22Rv1 (cell line): Measurements from ENCODE around the gene TTBK1.

Experiments
- H3K27ac ChIP-seq: fragments of 450-650 bp; 2 replicates; pipeline ENCODE4 v1.5.1; 2017
- ZFX ChIP-seq: fragments of 450-650 bp; IDR thresholded peaks from 2 replicates; pipeline ENCODE4 v1.6.1; 2017; ENCODE audit warnings: antibody characterized with exemption, borderline replicate concordance
- TF ChIP-seq, protein P1 (sequence below): fragments of 450-650 bp; IDR thresholded peaks from 2 replicates; pipeline ENCODE4 v1.5.1; 2017; ENCODE audit warnings: mild to moderate bottlenecking

The TTBK1 gene

GRCh38 chr6:43203718-43204095 lies 39.6 kb upstream of the TTBK1 start:
- no peak overlapping the region for H3K27ac ChIP-seq
- TF ChIP-seq, protein P1, sequence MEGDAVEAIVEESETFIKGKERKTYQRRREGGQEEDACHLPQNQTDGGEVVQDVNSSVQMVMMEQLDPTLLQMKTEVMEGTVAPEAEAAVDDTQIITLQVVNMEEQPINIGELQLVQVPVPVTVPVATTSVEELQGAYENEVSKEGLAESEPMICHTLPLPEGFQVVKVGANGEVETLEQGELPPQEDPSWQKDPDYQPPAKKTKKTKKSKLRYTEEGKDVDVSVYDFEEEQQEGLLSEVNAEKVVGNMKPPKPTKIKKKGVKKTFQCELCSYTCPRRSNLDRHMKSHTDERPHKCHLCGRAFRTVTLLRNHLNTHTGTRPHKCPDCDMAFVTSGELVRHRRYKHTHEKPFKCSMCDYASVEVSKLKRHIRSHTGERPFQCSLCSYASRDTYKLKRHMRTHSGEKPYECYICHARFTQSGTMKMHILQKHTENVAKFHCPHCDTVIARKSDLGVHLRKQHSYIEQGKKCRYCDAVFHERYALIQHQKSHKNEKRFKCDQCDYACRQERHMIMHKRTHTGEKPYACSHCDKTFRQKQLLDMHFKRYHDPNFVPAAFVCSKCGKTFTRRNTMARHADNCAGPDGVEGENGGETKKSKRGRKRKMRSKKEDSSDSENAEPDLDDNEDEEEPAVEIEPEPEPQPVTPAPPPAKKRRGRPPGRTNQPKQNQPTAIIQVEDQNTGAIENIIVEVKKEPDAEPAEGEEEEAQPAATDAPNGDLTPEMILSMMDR, result no peak
- no peak for TF ChIP-seq ZFX

GRCh38 chr6:43204271-43205105 lies 38.8 kb upstream of the TTBK1 start:
- H3K27ac ChIP-seq, result no peak overlapping the region
- TF ChIP-seq, protein P1, result no peak
- no peak for TF ChIP-seq ZFX

DNA sequence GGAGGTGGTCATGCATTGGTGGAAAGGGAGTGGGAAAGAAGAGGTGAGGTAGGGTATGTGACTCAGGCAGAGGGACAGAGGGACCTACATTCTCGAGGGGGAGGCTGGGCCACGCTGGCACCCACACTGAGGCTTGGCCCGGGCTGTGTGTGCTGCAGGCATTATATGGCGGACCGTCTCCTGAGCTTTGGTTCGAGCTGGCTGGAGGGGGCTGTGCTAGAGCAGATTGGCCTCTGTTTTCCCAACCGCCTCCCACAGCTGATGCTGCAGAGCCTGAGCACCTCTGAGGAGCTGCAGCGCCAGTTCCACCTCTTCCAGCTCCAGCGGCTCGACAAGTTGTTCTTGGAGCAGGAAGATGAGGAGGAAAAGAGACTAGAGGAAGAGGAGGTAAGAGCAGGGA lies 37.4 kb upstream of the TTBK1 start:
- no peak for TF ChIP-seq ZFX
- TF ChIP-seq, protein P1, result no peak
- H3K27ac ChIP-seq, result no peak overlapping the region

GRCh38 chr6:43207286-43207685 lies 36.0 kb upstream of the TTBK1 start:
- TF ChIP-seq, protein P1, result no peak
- no peak for TF ChIP-seq ZFX

DNA sequence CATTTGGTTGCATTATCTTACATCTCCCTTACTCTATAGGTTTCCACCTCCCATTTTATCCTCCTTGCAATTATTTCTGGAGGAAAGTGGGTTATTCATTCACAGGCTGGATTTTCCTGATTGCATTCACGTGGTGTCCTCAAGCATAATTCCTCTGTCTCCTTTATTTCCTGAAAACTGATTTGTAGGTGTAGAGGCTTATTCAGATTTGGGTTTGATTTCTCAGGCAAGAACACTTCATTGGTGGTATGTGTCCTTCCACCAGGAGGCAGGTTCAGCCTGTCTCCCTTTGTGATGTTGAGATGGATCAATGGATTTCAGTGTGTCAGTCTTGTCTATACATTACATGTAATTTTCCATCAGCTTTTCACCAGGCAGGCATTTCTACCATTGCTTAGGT lies 31.3 kb upstream of the TTBK1 start:
- no peak overlapping the region for H3K27ac ChIP-seq
- TF ChIP-seq, protein P1, result no peak
- TF ChIP-seq ZFX, result no peak

More at GRCh38 chr6:43207286-43207685, 36.0 kb upstream of the TTBK1 start:
- no peak overlapping the region for H3K27ac ChIP-seq

DNA sequence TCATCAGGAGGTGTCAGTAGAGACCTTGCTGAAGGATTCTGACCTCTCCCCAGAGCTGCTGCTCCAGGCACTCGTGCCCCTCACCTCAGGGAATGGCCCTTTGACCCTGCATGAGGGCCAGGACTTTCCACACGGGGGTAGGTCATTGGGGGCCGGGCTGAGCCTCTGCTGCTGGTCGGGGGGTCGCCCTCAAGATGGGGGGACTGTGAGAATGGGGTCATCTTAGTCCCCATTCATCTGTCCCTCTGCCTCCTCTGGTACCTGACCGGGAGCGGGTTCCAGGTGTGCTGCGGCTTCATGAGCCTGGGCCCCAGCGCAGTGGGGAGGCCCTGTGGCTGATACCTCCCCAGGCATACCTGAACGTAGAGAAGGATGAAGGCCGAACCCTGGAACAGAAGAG lies 29.9 kb upstream of the TTBK1 start:
- no peak overlapping the region for H3K27ac ChIP-seq
- TF ChIP-seq ZFX, result no peak

DNA sequence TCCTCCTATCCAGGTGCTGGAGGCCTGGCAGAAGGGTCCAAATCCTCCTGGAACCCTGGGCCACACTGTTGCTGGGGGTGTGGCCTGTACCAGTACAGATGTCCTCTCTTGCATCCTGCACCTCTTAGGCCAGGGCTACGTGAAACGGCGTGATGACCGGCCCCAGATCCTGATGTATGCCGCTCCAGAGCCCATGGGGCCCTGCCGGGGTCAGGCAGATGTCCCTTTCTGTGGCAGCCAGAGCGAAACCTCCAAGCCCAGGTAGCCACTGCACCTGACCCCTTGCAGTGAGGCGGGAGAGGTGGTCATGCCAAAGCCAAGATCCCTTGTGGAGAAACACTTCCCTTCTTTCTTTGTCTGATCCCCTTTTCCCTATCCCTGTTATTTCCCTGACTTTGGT lies 28.2 kb upstream of the TTBK1 start:
- no peak overlapping the region for H3K27ac ChIP-seq
- TF ChIP-seq, protein P1, result no peak
- no peak for TF ChIP-seq ZFX

DNA sequence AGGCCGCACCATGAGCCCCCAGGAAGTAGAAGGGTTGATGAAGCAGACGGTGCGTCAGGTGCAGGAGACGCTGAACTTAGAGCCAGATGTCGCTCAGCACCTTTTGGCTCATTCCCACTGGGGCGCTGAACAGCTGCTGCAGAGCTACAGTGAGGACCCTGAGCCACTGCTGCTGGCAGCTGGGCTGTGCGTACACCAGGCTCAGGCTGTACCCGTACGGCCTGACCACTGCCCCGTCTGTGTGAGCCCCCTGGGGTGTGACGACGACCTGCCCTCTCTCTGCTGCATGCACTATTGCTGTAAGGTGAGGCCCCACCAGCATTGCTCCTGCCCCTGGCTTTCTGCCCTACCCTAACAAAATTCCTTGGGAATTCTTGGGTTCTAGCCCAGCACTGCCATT lies 27.1 kb upstream of the TTBK1 start:
- H3K27ac ChIP-seq, result no peak overlapping the region
- TF ChIP-seq, protein P1, result no peak
- TF ChIP-seq ZFX, result no peak
